Thoracic aorta (tissue), 2 donors: Measurements from ENCODE around the gene ATP8B3. TPM values are rescaled to one million over a fixed set of nuclear protein-coding genes. Genes with fewer than 3 reads are reported as not detected.
"Not testable (repeated sequence)": the region's sequence is repeated elsewhere in the genome, so short reads cannot be mapped to it uniquely, and the experiment has no call there.

Experiments used
- ATAC-seq: fragments of 150-250 bp; one replicate; pipeline ENCODE4 v1.8.0; 2017; ENCODE audit warnings: low read depth; ENCODE audit not compliant: insufficient number of reproducible peaks, low FRiP score
- DNase-seq: peaks from one replicate; pipeline ENCODE4 v3.0.0-alpha.2; 2020; ENCODE audit warnings: low spot score
- H3K27ac ChIP-seq, 2 donors: fragments of 200-600 bp; sonication (generic); 1 replicate in 1 of 2; 2 replicates in 1 of 2; pipeline ENCODE4 v1.5.1; 2016; ENCODE audit warnings: mild to moderate bottlenecking in 2 of 2, moderate library complexity in 2 of 2
- H3K27me3 ChIP-seq: fragments of 200-600 bp; sonication (generic); replicated peaks from 2 replicates; pipeline ENCODE4 v1.6.0; 2016; ENCODE audit warnings: mild to moderate bottlenecking; ENCODE audit not compliant: insufficient read depth
- H3K36me3 ChIP-seq: fragments of 200-600 bp; sonication (generic); one replicate; pipeline ENCODE4 v1.5.1; 2016
- H3K4me1 ChIP-seq, 2 donors: fragments of 200-600 bp; sonication (generic); 1 replicate in 1 of 2; 2 replicates in 1 of 2; pipeline versions ENCODE4 v1.5.1 to v1.6.0; 2016; ENCODE audit warnings: low read depth in 2 of 2, mild to moderate bottlenecking in 1 of 2; ENCODE audit not compliant: control insufficient read depth in 1 of 2
- H3K4me3 ChIP-seq: fragments of 200-600 bp; sonication (generic); 2 replicates; pipeline ENCODE4 v1.5.1; 2016; ENCODE audit warnings: mild to moderate bottlenecking
- H3K9me3 ChIP-seq: fragments of 200-600 bp; sonication (generic); 2 replicates; pipeline ENCODE4 v1.5.1; 2016
- CTCF ChIP-seq: fragments of 200-600 bp; sonication (generic); IDR thresholded peaks from one replicate; pipeline ENCODE4 v1.5.1; 2019; ENCODE audit warnings: antibody characterized with exemption
- total RNA-seq, 2 donors: library from RNA; depleted of rRNA; stranded (reverse); fragments of >200 nt; gene quantifications; one replicate each; pipeline versions ENCODE4 v1.1.0 to v1.2.3, GENCODE V29; 2016

ATP8B3 gene
- total RNA-seq, 2 donors from 2014 or later = 0.21 to 1.4 TPM

- Histone ChIP-seq H3K27me3 (no peaks in the 10 kb centered on the region), H3K36me3 (no peaks in the 10 kb centered on the region), H3K4me1 (no peaks in the 10 kb centered on the region), H3K4me3 (no peak overlapping the region), H3K27ac (no peak overlapping the region), H3K9me3 (no peaks in the 10 kb centered on the region)
- ATAC-seq (no peak), DNase-seq (no peak)
- TF ChIP-seq CTCF = no peak
These were observed 12.3 kb downstream of the ATP8B3 start for GRCh38 chr19:1799695-1800342.

- not testable (repeated sequence) for H3K36me3 ChIP-seq, H3K27ac ChIP-seq, DNase-seq, H3K9me3 ChIP-seq, H3K4me1 ChIP-seq, H3K27me3 ChIP-seq, H3K4me3 ChIP-seq, ATAC-seq
These were observed 14.8 kb downstream of the ATP8B3 start for GRCh38 chr19:1797313-1797712.

GRCh38 chr19:1796395-1797142 is 15.5 kb downstream of the ATP8B3 start:
- H3K9me3 ChIP-seq = no peaks in the 10 kb centered on the region
- ATAC-seq = no peak

GRCh38 chr19:1794424-1795172 is 17.5 kb downstream of the ATP8B3 start:
- no peak for DNase-seq
- Histone ChIP-seq H3K4me1 (no peaks in the 10 kb centered on the region), H3K4me3 (no peak overlapping the region), H3K9me3 (no peaks in the 10 kb centered on the region), H3K27ac (no peak overlapping the region), H3K36me3 (no peaks in the 10 kb centered on the region), H3K27me3 (no peaks in the 10 kb centered on the region)
- ATAC-seq = no peak
- no peak for TF ChIP-seq CTCF

More at GRCh38 chr19:1796395-1797142, 15.5 kb downstream of the ATP8B3 start:
- Histone ChIP-seq H3K4me3 (no peak overlapping the region), H3K27ac (no peak overlapping the region), H3K27me3 (no peaks in the 10 kb centered on the region), H3K36me3 (no peaks in the 10 kb centered on the region), H3K4me1 (no peaks in the 10 kb centered on the region)
- TF ChIP-seq CTCF = no peak
- no peak for DNase-seq

GRCh38 chr19:1791879-1792278 is 20.2 kb downstream of the ATP8B3 start:
- H3K27me3 ChIP-seq = no peaks in the 10 kb centered on the region
- ATAC-seq = no peak
- TF ChIP-seq CTCF = no peak
- H3K4me3 ChIP-seq = no peak overlapping the region
- no peaks in the 10 kb centered on the region for H3K9me3 ChIP-seq
- H3K27ac ChIP-seq = no peak overlapping the region
- no peaks in the 10 kb centered on the region for H3K4me1 ChIP-seq
- DNase-seq = no peak
- no peaks in the 10 kb centered on the region for H3K36me3 ChIP-seq
